ENCODE measurements around the gene SIN3A.
"Not testable (repeated sequence)": the region's sequence is repeated elsewhere in the genome, so short reads cannot be mapped to it uniquely, and the experiment has no call there.

The SIN3A gene

GRCh38 chr15:75451674-75452363 lies at the start of gene SIN3A:
Gene SIN3A, minus strand, starts transcription at chr15:75451690. Its CDS starts 21,315 bp downstream, at chr15:75430375.
- peak; percentile 99 for DNase-seq (ENCODE audit: low read depth in 2 of 2)

GRCh38 chr15:75493732-75494131 lies 42.2 kb upstream of the SIN3A start:
- DNase-seq (ENCODE audit: low read depth in 2 of 2), result no peak

- no peak for DNase-seq (ENCODE audit: low read depth in 2 of 2)
Observed at GRCh38 chr15:75483961-75484360, 32.5 kb upstream of the SIN3A start.

GRCh38 chr15:75483556-75483955 lies 32.1 kb upstream of the SIN3A start:
- DNase-seq (ENCODE audit: low read depth in 2 of 2), result not testable (repeated sequence)

DNA sequence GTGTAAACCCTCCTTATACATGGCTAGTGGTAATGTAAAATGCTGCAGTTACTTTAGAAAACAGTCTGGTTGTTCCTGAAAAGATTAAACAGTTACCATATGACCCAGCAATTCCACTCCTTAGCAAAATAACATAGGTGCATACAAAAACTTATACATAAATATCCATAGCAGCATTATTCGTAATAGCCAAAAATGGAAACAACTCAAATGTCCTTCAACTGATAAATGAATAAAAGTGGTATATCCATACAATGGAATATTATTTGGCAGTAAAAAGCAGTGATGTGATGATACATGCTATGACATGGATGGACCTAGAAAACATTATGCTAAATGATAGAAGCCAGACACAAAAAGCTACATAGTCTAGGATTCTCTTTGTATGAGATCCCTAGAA lies 31.6 kb upstream of the SIN3A start:
- DNase-seq (ENCODE audit: low read depth in 2 of 2), result no peak

GRCh38 chr15:75480463-75480862 lies 29.0 kb upstream of the SIN3A start:
- DNase-seq (ENCODE audit: low read depth in 2 of 2), result not testable (repeated sequence)

DNA sequence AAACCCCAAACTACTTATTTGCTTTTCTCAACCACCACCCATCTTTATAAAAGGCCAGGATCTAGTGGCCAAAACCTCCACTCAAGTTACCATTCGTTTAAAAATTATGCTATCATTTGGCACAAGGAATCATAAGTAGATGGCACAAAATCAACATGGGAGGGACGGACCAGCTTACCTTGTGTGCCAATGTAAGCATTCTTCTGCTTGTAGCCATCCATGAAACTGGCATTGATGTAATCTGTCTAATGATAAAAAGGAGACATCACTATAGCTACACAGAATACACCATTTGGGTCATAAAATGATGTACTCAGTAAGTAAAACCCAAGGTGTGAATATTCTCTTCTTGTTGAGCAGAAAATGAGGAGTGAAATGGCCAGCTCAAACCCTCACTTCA lies 28.2 kb upstream of the SIN3A start:
- DNase-seq (ENCODE audit: low read depth in 2 of 2), result no peak

GRCh38 chr15:75477094-75477493 lies 25.6 kb upstream of the SIN3A start:
- DNase-seq (ENCODE audit: low read depth in 2 of 2), result not testable (repeated sequence)

- DNase-seq (ENCODE audit: low read depth in 2 of 2), result no peak
Observed at GRCh38 chr15:75468913-75469598, 17.6 kb upstream of the SIN3A start.

GRCh38 chr15:75460646-75461045 lies 9.2 kb upstream of the SIN3A start:
- DNase-seq (ENCODE audit: low read depth in 2 of 2), result no peak

DNA sequence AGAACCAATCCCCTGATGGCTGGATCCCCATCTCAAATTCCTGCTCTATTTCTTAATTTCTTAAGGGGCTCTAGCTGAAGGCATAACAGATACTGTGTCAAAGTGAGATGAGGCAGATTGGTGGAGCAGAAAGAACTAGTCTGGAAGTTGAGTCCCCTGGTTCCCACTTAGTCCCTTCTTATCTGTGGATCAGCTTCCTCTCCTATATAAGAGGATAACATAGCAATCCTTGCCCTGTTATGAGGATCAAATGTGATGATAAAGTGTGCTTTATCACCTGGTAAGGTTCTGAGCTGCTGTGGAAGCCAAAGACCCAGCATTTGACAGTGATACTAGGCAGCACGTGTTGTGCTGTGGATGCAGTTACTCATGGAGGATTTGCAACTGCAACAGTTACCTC lies 8.1 kb upstream of the SIN3A start:
- no peak for DNase-seq (ENCODE audit: low read depth in 2 of 2)

- DNase-seq (ENCODE audit: low read depth in 2 of 2), result no peak
Observed at GRCh38 chr15:75456710-75457109, 5.2 kb upstream of the SIN3A start.

DNA sequence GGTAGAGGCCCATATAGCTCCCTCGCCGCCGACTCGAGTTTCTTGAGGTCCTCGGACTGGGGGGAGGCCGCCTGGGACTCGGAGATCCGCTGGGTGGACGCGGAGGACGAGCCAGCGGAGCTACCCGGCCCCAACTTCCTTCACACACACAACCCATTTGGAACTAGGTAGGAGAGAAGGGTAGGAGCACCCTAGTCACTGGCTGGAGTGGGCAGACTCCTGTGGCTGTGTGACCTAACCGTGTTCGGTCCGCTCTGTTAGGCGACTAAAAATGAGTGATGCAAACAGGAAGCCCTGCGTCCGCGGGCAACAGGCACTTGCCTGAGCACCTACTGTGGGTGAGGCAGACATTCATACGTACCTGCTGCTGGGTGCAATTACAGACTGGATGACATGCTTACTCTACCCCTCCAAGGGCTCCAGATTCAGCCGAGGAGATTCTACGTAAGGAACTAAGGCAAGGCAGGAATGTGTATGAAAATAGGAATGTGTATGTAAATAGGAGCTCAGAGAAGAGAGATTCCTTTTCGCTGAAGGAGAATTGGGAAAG lies 4.6 kb upstream of the SIN3A start:
- DNase-seq (ENCODE audit: low read depth in 2 of 2), result peak in 1 of 2 donors; percentile 0

GRCh38 chr15:75455424-75455981 lies 4.0 kb upstream of the SIN3A start:
- DNase-seq (ENCODE audit: low read depth in 2 of 2), result peak; percentile 54 to 82

GRCh38 chr15:75454471-75455378 lies 3.2 kb upstream of the SIN3A start:
- peak; percentile 63 to 65 for DNase-seq (ENCODE audit: low read depth in 2 of 2)

GRCh38 chr15:75453703-75454470 lies 2.4 kb upstream of the SIN3A start:
- DNase-seq (ENCODE audit: low read depth in 2 of 2), result peak; percentile 89 to 95

DNA sequence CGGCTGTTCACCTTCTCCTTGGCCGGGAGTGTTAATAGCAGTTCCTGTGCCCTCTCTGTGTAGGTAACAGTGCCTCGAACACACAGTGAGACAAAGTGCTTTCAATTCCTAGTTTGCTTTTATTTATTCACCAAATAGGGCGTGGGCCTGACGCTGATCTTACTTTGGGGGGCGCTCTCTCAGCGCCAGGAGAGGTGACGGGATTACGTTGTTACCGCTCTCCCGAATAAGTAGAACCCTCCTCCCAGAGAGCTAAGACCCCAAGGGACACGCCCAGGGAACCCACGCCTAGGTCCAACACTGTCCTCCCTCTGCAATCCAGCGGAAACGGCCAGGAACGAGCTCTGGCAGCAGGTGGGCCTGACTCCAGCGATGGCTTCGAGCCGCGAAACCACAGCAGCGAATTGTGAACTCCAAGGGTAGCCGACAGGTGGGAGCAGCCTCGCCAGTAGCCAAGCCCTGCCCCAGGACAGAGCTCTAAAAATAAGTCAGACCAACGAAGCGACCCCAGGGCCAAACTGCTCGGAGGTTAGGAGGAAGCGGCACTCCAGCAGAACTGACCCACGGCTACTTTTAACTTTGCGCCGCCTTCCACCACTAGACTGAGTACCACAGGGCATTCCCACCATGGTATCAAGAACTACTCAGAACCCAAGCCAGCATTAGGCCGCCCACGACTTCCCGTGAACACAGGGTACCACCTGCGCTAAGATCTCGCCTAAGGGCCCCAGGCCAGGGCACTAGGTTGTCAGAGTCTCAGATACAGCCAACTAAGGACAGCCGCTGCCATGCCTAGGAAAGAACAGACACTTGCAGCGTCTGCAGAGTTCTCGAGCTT lies 1.6 kb upstream of the SIN3A start:
- peak in 1 of 2 donors; percentile 61 for DNase-seq (ENCODE audit: low read depth in 2 of 2)

- peak in 1 of 2 donors; percentile 43 for DNase-seq (ENCODE audit: low read depth in 2 of 2)
Observed at GRCh38 chr15:75452364-75452864, 924 bp upstream of the SIN3A start.

GRCh38 chr15:75451202-75451673 lies 252 bp downstream of the SIN3A start:
- no peak for DNase-seq (ENCODE audit: low read depth in 2 of 2)
